GM18499 (cell line): ENCODE measurements around the gene MPP4.

Experiments used
- ATAC-seq: cut with Tn5 transposase; IDR thresholded peaks from one replicate; pipeline ENCODE4 v1.9.1; 2021; ENCODE audit warnings: moderate number of reproducible peaks; ENCODE audit not compliant: insufficient read depth, unreplicated experiment

The MPP4 gene

DNA sequence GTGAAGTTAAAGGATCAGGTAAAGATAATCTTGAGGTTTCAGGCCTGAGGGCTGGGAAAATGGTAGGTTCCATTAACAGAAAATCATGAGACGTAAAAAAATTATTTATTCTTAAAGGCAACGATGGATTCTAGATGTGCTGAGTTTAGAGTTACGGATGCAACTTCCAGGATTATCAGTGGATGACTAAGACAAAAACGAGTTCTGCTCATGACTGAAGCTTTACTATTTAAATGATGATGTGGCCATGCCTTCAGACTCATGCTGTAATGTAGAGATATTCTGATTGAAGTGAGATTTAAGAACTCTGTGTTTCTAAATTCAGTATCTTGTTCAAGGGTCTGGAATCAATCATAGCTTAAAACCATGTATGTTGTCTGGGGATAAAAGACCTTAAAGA lies 60.1 kb downstream of the MPP4 start:
- no peak for ATAC-seq

DNA sequence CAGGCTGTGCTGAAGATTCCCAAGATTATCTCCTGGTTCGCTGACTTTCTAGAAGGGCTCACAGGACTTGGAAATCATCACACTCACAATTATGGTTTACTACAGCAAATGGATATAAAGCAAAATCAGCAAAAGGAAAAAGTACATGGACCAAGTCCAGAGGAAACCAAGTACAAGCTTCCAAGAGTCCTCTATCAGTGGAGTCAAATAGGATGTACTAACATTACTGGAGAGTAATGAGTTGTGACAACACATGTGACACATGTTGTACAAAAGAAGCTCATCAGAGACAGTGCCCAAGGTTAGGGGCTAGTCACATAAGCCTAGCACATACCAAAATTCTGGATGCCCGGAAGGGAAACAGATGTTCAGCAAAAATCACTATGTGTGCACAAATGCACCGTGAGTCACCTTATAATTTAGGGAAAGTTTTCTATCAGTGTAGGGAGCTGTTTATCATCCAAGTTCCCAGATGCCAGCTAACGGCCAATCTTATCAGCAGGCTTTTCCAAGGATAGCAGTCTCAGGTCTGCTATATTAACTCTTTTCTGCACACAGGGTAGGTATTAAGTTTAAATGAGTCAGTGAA lies 64.7 kb downstream of the MPP4 start:
- no peak for ATAC-seq

DNA sequence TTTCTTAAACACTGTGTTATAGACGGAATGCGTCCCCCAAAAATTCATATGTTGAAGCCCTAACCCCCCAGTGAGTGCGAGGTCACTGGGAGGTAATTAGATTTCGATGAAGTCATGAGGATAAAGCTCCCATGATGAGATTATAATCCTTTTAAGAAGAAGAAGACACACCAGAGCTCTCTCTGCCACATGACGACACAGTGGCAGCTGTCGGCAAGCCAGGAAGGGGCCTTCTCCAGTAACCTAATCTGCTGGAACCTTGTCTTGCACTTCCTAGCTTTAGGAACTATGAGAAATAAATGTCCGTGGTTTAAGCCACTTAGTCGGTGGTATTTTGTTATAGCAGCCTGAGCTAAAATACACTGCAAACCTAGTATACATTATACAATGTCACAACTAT lies 67.4 kb downstream of the MPP4 start:
- no peak for ATAC-seq

DNA sequence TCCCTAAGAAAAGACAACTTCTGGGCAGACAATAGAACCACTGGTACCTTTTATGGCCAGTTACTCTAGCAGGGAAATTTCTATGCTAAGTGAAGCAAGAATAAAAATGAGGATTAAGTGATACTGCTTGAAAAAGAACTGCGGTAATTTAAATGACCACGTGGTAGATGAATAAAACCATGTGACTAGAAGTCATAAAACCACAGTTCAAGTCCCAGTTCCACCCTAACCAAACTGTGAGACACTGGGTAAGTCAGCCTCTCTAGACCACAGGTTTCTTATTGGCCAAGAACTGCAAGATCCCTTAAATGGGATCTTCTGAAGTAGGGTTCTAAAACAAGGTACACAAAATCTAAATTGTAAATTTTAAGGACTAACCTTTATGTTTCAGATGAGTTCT lies 67.9 kb downstream of the MPP4 start:
- ATAC-seq = no peak

DNA sequence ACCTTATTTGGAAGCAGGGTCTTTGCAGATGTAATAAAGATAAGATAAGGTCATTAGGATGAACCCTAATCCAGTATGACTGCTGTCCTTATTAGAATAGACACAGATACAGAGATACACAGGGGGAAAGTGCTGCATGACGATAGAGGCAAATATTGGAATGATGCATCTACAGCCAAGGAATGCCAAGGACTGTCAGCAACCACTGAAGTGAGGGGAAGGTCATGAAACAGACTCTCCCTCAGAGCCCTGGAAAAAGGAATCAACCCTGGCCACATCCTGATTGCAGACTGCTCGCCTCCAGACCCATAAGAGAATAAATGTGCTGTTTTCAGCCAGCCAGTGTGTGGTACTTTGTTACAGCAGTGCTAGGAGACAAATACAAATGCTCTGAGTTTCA lies 69.9 kb downstream of the MPP4 start:
- ATAC-seq = no peak

DNA sequence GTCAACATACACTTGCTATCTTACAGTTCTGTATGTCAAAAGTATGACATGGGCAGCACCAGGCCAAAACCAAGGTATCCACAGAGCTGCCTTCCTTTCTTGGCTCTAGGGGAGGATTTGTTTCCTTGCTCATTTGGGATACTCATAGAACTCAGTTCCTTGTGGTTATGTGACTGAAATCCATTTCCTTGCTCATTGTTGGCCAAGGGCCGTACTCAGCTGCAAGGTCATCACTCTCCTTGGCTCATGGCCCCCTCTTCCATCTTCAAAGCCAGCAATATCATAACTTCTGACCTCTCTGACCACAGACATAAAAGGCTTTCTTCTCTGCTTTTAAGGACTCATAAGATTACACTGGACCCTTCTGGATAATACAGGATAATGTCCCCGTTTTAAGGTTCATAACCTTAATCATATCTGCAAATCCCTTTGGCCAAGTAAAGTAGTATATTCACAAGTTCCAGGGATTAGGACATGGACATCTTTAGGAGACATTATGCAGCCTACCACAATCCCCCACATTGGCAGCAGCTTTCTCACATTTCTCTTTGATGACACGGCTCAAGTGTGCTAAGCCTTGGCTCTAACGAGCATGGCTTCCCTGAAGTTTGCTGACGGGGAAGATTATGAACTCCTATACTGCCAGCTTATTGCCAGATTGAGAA lies 76.0 kb downstream of the MPP4 start:
- ATAC-seq = no peak

DNA sequence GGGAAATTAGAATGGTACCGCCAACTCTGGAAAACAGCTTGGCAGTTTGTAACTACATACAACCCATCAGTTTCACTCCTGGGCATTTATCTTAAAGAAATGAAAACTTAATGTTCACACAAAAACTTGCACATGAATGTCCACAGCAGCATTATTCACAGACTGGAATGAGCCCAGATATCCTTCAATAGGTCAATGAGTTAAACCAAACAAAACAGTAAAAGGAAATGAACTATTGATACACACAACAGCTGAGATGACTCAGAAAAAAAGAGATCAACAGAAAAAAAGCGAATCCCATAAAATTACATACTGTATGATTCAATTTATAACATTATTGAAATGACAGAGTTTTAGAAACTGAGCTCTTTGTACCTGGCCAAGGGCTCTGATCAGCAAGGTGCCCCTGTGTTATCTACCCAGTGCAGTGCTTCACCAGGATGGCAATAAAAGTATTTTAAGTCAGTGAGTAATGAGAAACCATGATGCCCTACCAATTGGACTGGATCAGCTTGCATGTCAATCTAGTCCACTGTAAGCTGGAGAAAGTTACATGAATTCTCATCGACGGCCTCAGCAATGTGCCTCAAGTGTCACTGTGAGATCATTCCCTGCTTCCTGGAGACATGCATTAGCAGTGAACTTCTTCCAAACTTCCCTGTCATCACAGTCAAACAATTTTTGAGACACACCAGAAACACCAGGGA lies 77.0 kb downstream of the MPP4 start:
- ATAC-seq = no peak

DNA sequence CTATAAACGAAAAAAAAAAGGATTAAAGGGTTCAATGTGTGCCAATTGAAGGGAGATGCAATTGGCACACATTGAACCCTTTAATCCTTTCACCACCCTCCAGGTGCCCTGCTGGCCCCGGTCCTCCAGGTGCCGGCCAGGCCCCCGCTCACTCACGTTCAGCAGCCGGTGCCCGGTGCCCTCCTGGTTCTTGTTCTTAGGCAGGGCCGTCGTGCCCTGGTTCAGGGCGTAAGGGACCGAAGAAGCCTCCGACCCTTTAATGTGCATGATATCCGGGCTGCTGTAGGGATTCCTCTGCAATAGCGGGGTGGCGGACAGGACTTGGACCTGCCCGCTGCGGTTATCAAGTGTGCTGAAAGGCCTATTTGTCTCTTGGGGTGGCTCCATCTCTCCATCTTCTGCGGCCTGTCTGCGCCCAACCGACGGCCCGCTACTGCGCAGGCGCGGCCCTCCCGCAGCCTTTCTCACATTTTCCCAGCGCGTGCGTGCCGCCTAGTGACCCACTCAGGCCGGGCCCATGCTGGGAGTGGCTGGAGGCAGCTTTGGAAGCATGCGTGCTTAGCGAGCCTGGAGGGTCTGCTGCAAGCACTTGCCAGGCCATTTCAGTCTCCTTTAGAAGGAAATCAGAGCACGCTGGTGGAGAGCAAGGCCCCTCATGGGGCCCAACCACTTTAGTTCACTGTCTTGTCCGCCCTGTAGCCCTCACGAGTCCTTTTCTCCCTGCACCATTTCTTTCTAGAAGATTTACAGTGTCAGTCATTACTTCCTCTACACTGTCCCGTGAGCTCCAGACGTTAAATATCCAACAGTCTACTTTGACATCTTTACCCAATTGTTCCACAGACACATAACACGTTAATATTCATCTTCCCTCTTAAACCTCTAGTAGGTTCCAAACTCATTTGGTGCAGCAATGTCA lies 79.4 kb downstream of the MPP4 start:
- no peak for ATAC-seq

DNA sequence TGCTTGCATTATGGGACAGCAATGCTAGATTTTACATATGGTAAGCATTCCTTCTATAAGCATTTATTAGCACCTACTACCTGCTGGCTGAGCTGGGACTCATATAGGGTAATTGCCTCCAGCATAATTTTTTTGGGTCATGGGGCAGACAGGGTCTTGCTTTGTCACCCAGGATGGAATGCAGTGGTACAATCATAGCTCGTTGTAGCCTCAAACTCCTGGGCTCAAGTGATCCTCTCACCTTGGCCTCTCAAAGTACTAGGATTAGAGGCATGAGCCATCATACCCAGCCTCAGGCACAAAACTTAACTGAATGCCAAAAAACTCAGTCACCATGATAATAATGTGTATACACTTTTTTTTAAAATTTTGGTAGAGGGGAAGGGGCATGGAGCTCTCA lies 90.4 kb downstream of the MPP4 start:
- ATAC-seq = no peak

DNA sequence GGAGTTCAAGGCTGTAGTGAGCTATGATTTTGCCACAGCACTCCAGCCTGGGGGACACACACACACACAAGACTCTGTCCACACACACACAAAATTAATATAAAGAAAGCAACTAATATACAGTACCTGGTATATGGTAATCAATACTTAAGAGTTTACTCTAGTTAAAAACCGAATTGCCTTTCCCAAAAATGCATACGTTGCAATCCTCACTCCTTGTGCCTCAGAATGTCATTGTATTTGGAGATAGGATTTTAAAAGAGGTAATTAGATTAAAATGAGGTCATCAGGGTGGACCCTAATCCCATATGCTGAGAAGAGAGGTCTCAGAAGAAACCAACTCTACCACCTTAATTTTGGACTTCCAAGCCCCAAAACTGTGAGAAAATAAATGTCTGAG lies 90.9 kb downstream of the MPP4 start:
- no peak for ATAC-seq

DNA sequence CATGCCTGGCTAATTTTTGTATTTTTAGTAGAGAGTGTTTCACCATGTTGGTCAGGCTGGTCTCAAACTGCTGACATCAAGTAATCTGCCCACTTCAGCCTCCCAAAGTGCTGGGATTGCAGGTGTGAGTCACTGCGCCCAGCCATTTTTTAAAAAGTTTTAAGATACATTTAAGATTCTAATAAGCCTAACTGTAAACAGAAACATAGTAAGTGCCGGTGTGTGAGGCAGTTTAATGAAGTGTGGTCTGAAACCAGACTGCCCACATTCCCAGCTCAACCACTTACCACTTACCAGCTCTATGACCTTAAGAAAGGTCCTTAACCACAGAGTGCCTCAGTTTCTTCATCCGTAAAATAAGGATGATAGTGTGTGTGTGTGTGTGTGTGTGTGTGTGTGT lies 97.5 kb downstream of the MPP4 start:
- no peak for ATAC-seq

DNA sequence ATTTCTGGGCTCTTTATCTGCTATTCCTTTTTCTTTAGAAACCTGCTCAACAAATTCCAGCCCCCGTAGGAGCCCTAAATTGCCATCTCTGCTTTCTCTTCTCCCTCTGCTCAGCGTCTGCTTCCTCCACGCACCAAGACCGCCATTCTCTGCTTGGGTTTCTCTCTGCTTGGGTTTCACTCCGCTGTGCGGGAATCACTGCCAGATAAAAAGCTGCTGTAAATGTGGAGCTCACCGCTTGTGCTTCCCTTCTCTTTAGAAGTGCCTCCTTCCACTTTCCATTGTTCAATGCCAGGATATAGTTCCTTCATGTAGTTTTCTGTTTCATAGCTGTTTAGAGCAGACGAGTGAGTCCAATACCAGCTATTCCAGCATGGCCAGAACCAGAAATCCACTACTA lies 101.0 kb downstream of the MPP4 start:
- ATAC-seq = no peak
